Measurements from ENCODE around the gene CGA.
A peak's percentile ranks its signal among the peaks of the same experiment; 100 is the strongest.

CGA gene

GRCh38 chr6:87116922-87117321 is 22.0 kb upstream of the CGA start (continued):
- TF ChIP-seq INSM2 (tag by site-specific recombination; IDR thresholded peaks at IDR 0.05) (no peak), ZNF350 (tag by site-specific recombination; IDR thresholded peaks at IDR 0.05) (no peak), GLIS1 (tag by site-specific recombination; IDR thresholded peaks at IDR 0.05) (no peak), ZNF660 (tag by site-specific recombination; IDR thresholded peaks at IDR 0.05) (no peak), ZNF404 (tag by site-specific recombination; IDR thresholded peaks at IDR 0.05) (no peak), ZBTB44 (tag by site-specific recombination; IDR thresholded peaks at IDR 0.05) (no peak), KLF10 (tag by site-specific recombination; IDR thresholded peaks at IDR 0.05) (no peak), ZNF792 (tag by site-specific recombination; IDR thresholded peaks at IDR 0.05) (no peak), MYNN (tag by site-specific recombination; IDR thresholded peaks at IDR 0.05; ENCODE audit: borderline replicate concordance) (no peak)
- TF ChIP-seq, protein P1, sequence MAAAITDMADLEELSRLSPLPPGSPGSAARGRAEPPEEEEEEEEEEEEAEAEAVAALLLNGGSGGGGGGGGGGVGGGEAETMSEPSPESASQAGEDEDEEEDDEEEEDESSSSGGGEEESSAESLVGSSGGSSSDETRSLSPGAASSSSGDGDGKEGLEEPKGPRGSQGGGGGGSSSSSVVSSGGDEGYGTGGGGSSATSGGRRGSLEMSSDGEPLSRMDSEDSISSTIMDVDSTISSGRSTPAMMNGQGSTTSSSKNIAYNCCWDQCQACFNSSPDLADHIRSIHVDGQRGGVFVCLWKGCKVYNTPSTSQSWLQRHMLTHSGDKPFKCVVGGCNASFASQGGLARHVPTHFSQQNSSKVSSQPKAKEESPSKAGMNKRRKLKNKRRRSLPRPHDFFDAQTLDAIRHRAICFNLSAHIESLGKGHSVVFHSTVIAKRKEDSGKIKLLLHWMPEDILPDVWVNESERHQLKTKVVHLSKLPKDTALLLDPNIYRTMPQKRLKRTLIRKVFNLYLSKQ (tag by site-specific recombination; IDR thresholded peaks at IDR 0.05; ENCODE audit: borderline replicate concordance): no peak
- TF ChIP-seq, protein P2, sequence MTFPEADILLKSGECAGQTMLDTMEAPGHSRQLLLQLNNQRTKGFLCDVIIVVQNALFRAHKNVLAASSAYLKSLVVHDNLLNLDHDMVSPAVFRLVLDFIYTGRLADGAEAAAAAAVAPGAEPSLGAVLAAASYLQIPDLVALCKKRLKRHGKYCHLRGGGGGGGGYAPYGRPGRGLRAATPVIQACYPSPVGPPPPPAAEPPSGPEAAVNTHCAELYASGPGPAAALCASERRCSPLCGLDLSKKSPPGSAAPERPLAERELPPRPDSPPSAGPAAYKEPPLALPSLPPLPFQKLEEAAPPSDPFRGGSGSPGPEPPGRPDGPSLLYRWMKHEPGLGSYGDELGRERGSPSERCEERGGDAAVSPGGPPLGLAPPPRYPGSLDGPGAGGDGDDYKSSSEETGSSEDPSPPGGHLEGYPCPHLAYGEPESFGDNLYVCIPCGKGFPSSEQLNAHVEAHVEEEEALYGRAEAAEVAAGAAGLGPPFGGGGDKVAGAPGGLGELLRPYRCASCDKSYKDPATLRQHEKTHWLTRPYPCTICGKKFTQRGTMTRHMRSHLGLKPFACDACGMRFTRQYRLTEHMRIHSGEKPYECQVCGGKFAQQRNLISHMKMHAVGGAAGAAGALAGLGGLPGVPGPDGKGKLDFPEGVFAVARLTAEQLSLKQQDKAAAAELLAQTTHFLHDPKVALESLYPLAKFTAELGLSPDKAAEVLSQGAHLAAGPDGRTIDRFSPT (tag by site-specific recombination; IDR thresholded peaks at IDR 0.05): no peak

GRCh38 chr6:87115402-87116135 is 20.7 kb upstream of the CGA start:
- TF ChIP-seq, protein P3, sequence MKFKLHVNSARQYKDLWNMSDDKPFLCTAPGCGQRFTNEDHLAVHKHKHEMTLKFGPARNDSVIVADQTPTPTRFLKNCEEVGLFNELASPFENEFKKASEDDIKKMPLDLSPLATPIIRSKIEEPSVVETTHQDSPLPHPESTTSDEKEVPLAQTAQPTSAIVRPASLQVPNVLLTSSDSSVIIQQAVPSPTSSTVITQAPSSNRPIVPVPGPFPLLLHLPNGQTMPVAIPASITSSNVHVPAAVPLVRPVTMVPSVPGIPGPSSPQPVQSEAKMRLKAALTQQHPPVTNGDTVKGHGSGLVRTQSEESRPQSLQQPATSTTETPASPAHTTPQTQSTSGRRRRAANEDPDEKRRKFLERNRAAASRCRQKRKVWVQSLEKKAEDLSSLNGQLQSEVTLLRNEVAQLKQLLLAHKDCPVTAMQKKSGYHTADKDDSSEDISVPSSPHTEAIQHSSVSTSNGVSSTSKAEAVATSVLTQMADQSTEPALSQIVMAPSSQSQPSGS (tag by site-specific recombination; IDR thresholded peaks at IDR 0.05; ENCODE audit: low read depth): peak; percentile 62; the same call in 1 of the 2 replicates
- no peak for TF ChIP-seq RBAK (tag by site-specific recombination; IDR thresholded peaks at IDR 0.05)
- H3K36me3 ChIP-seq (ENCODE audit: control insufficient read depth in 2 of 2, insufficient read depth in 1 of 2, low read length in 2 of 2): no peaks in the 10 kb centered on the region
- CTCF ChIA-PET: interaction anchor here (0.7 to 1.5 kb wide), 5 partner anchors 24 to 813 kb away, joined by 3 to 6 read pairs (median 3); no protein-coding TSS in a partner anchor
- H3K27ac ChIP-seq (ENCODE audit: extremely low read depth, low read depth, low read length): no peak overlapping the region
- POLR2A ChIA-PET: no interaction called here
- H3K9me3 ChIP-seq (ENCODE audit: control insufficient read depth, insufficient read depth, low read depth, low read length): no peaks in the 10 kb centered on the region
- H3K4me3 ChIP-seq (ENCODE audit: low read depth, low read length): no peak overlapping the region
- no peaks in the 10 kb centered on the region for H3K4me1 ChIP-seq (ENCODE audit: control insufficient read depth, insufficient read depth, low read length)

- Histone ChIP-seq H3K36me3 (ENCODE audit: control insufficient read depth in 2 of 2, insufficient read depth in 1 of 2, low read length in 2 of 2) (no peaks in the 10 kb centered on the region), H3K9me3 (ENCODE audit: control insufficient read depth, insufficient read depth, low read depth, low read length) (no peaks in the 10 kb centered on the region), H3K4me3 (ENCODE audit: low read depth, low read length) (no peak overlapping the region), H3K27ac (ENCODE audit: extremely low read depth, low read depth, low read length) (no peak overlapping the region), H3K4me1 (ENCODE audit: control insufficient read depth, insufficient read depth, low read length) (no peaks in the 10 kb centered on the region)
- CTCF ChIA-PET: interaction anchor here (0.8 to 2.1 kb wide), 3 partner anchors 32 to 553 kb away, joined by 3 to 11 read pairs (median 3); no protein-coding TSS in a partner anchor
- POLR2A ChIA-PET: no interaction called here
- TF ChIP-seq, protein P4, sequence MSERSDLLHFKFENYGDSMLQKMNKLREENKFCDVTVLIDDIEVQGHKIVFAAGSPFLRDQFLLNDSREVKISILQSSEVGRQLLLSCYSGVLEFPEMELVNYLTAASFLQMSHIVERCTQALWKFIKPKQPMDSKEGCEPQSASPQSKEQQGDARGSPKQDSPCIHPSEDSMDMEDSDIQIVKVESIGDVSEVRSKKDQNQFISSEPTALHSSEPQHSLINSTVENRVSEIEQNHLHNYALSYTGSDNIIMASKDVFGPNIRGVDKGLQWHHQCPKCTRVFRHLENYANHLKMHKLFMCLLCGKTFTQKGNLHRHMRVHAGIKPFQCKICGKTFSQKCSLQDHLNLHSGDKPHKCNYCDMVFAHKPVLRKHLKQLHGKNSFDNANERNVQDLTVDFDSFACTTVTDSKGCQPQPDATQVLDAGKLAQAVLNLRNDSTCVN (tag by site-specific recombination; optimal IDR thresholded peaks at IDR 0.05): no peak
- peak; percentile 36; the same call in 1 of the 2 replicates for TF ChIP-seq ZNF664 (tag by site-specific recombination; IDR thresholded peaks at IDR 0.05)
- peak; percentile 25; the same call in 1 of the 2 replicates for TF ChIP-seq GLI2 (tag by site-specific recombination; IDR thresholded peaks at IDR 0.05; ENCODE audit: borderline replicate concordance, low read depth)
- no peak for TF ChIP-seq EGR2 (tag by site-specific recombination; IDR thresholded peaks at IDR 0.05; ENCODE audit: low read depth)
- TF ChIP-seq ZBTB8A (tag by site-specific recombination; IDR thresholded peaks at IDR 0.05): 0 out of 2 replicates have a peak, but pooled peaks have one; percentile 20
- no peak for TF ChIP-seq ZNF624 (tag by site-specific recombination; IDR thresholded peaks at IDR 0.05)
- TF ChIP-seq ELK4 (IDR thresholded peaks at IDR 0.05; ENCODE audit: borderline replicate concordance, low read depth, low read length): no peak
- no peak for TF ChIP-seq ZNF561 (tag by site-specific recombination; IDR thresholded peaks at IDR 0.05; ENCODE audit: borderline replicate concordance)
Observed at GRCh38 chr6:87110636-87111035, 15.7 kb upstream of the CGA start.
